KMS-11 (cell line): ENCODE data around the gene CHCHD4.

Experiments
- H2AFZ ChIP-seq: fragments of 200-600 bp; sonication (generic); 2 replicates; pipeline ENCODE4 v1.6.1; 2016; ENCODE audit warnings: antibody characterized with exemption, mixed run types, low read depth
- H3K27ac ChIP-seq: fragments of 200-600 bp; sonication (generic); 2 replicates; pipeline ENCODE4 v1.6.1; 2016; ENCODE audit warnings: mild to moderate bottlenecking, mixed run types
- H3K27me3 ChIP-seq: fragments of 200-600 bp; sonication (generic); 2 replicates; pipeline ENCODE4 v1.6.1; 2017; ENCODE audit warnings: mild to moderate bottlenecking, low read depth, mixed run types, moderate library complexity; ENCODE audit not compliant: insufficient read depth
- H3K36me3 ChIP-seq: fragments of 200-600 bp; sonication (generic); 2 replicates; pipeline ENCODE4 v1.6.1; 2017; ENCODE audit warnings: mild to moderate bottlenecking, mixed run types; ENCODE audit not compliant: insufficient read depth
- H3K4me1 ChIP-seq: fragments of 200-600 bp; sonication (generic); 2 replicates; pipeline ENCODE4 v1.6.1; 2016; ENCODE audit warnings: mild to moderate bottlenecking, low read depth, mixed run types; ENCODE audit not compliant: poor library complexity, severe bottlenecking
- H3K4me2 ChIP-seq: fragments of 200-600 bp; sonication (generic); 2 replicates; pipeline ENCODE4 v1.7.0; 2016; ENCODE audit warnings: mild to moderate bottlenecking, mixed run types
- H3K4me3 ChIP-seq: fragments of 200-600 bp; sonication (generic); IDR thresholded peaks from 2 replicates; pipeline ENCODE4 v1.6.1; 2017; ENCODE audit warnings: low read depth, low read length, mixed read lengths; ENCODE audit not compliant: insufficient read depth
- H3K79me2 ChIP-seq: fragments of 200-600 bp; sonication (generic); 2 replicates; pipeline ENCODE4 v1.6.1; 2016; ENCODE audit warnings: low read depth, mixed run types; ENCODE audit not compliant: insufficient read depth
- H3K9ac ChIP-seq: fragments of 200-600 bp; sonication (generic); 2 replicates; pipeline ENCODE4 v1.6.1; 2016; ENCODE audit warnings: mild to moderate bottlenecking, mixed run types
- H4K20me1 ChIP-seq: fragments of 200-600 bp; sonication (generic); 2 replicates; pipeline ENCODE4 v1.6.1; 2016; ENCODE audit warnings: mild to moderate bottlenecking, mixed run types; ENCODE audit not compliant: insufficient read depth
- TF ChIP-seq, protein P1 (sequence below): fragments of 200-600 bp; sonication (generic); conservative IDR thresholded peaks from 2 replicates; pipeline ENCODE4 v1.6.1; 2017; ENCODE audit warnings: low read depth, mild to moderate bottlenecking, antibody characterized with exemption, low read length, moderate library complexity, mixed read lengths

Gene CHCHD4

DNA sequence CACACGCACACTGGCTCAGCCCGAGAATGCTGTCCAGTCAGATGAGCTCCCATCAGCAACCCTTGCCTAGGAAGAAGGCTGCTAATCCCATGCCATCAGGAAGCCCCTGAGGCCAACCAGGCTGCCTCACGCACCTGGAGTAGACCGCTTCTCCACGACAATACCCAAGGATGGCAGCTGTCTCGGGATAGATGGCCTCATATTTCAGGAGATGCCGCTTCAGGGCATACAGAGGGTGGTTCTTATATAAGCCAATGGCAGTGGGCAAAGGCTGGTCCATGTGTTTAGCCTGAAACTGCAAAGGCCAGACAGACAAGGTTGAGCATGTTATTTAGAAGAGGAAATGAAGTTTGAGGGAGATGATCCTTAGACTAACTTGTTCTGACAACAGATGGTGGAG, 31.5 kb upstream of the CHCHD4 start:
- Histone ChIP-seq H3K27ac (no peak overlapping the region), H2AFZ (no peak overlapping the region), H3K9ac (no peak overlapping the region), H3K4me3 (no peak overlapping the region), H3K4me2 (no peak overlapping the region), H3K27me3 (no peaks in the 10 kb centered on the region), H3K79me2 (no peaks in the 10 kb centered on the region), H3K36me3 (no peaks in the 10 kb centered on the region), H4K20me1 (no peaks in the 10 kb centered on the region), H3K4me1 (no peaks in the 10 kb centered on the region)
- TF ChIP-seq, protein P1, sequence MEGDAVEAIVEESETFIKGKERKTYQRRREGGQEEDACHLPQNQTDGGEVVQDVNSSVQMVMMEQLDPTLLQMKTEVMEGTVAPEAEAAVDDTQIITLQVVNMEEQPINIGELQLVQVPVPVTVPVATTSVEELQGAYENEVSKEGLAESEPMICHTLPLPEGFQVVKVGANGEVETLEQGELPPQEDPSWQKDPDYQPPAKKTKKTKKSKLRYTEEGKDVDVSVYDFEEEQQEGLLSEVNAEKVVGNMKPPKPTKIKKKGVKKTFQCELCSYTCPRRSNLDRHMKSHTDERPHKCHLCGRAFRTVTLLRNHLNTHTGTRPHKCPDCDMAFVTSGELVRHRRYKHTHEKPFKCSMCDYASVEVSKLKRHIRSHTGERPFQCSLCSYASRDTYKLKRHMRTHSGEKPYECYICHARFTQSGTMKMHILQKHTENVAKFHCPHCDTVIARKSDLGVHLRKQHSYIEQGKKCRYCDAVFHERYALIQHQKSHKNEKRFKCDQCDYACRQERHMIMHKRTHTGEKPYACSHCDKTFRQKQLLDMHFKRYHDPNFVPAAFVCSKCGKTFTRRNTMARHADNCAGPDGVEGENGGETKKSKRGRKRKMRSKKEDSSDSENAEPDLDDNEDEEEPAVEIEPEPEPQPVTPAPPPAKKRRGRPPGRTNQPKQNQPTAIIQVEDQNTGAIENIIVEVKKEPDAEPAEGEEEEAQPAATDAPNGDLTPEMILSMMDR: no peak

DNA sequence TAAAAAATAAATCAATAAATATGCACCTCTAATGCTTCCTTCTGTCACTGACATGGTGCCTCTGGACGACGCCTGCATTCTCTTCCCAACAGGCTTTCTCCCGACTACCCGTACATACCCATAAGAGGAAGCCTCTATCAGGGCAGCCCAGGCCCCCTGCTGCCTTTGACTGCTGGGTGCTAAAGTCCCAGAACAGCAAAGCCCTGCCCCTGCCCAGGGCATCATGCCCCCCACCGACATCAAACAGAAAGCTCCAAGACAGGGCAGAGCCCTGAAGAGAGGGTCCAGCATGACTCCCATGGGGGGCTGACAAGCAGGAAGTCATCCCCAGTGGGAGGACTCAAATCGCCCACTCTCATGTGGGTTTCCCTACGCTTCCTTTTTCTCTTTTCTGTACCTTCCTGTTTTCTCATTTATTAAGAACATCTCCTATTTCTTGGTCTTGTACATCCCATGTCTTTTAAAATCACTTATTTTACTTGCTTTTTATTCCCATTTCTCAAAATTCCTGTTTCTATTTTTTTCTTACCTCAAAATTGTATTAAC, 30.3 kb upstream of the CHCHD4 start:
- TF ChIP-seq, protein P1: no peak
- H3K9ac ChIP-seq: no peak overlapping the region
- no peaks in the 10 kb centered on the region for H4K20me1 ChIP-seq
- no peak overlapping the region for H3K4me3 ChIP-seq
- H2AFZ ChIP-seq: no peak overlapping the region
- no peaks in the 10 kb centered on the region for H3K4me1 ChIP-seq
- no peak overlapping the region for H3K4me2 ChIP-seq
- no peaks in the 10 kb centered on the region for H3K79me2 ChIP-seq
- H3K36me3 ChIP-seq: no peaks in the 10 kb centered on the region
- no peaks in the 10 kb centered on the region for H3K27me3 ChIP-seq
- H3K27ac ChIP-seq: no peak overlapping the region

DNA sequence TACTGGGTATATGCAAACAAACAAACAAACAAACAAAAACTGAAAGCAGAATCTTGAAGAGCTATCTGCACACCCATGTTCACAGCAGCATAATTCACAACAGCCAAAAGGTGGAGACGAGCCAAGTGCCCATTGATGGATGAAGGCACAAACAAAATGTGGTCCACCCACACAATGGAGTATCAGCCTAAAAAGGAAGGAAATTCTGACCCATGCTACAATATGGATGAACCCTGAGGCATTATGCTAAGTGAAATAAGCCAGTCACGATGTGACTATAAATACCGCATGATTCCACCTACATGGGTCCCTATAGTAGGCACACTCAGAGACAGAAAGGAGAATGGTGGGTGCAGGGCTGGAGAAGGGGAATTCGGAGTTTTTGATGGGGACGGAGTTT, 29.6 kb upstream of the CHCHD4 start:
- H3K36me3 ChIP-seq: no peaks in the 10 kb centered on the region
- no peak overlapping the region for H3K4me2 ChIP-seq
- no peaks in the 10 kb centered on the region for H4K20me1 ChIP-seq
- no peak overlapping the region for H3K27ac ChIP-seq
- TF ChIP-seq, protein P1: no peak
- no peaks in the 10 kb centered on the region for H3K79me2 ChIP-seq
- H3K27me3 ChIP-seq: no peaks in the 10 kb centered on the region
- H3K9ac ChIP-seq: no peak overlapping the region
- no peaks in the 10 kb centered on the region for H3K4me1 ChIP-seq
- no peak overlapping the region for H3K4me3 ChIP-seq
- H2AFZ ChIP-seq: no peak overlapping the region

DNA sequence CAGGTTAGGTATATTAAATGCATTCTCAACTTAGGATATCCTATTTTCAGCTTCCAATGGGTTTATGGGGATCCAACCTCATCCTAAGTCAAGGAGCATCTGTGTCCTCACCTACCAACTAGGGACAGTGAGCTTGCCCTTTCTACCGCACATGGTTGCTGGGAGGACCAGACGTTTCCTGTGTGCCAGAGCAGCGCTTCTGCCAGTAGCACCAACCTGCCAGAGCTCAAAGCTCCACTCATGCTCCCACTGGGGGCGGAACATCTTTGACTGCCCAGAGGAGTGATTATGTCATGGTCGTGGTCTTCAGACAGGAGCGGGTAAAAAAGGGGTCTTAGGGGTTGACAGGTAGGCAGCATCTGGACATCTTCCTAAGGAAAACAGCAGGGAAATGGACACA, 29.0 kb upstream of the CHCHD4 start:
- H3K27ac ChIP-seq: no peak overlapping the region
- H2AFZ ChIP-seq: no peak overlapping the region
- no peaks in the 10 kb centered on the region for H3K4me1 ChIP-seq
- H3K4me3 ChIP-seq: no peak overlapping the region
- no peaks in the 10 kb centered on the region for H4K20me1 ChIP-seq
- no peaks in the 10 kb centered on the region for H3K27me3 ChIP-seq
- H3K79me2 ChIP-seq: no peaks in the 10 kb centered on the region
- no peak overlapping the region for H3K9ac ChIP-seq
- H3K4me2 ChIP-seq: no peak overlapping the region
- no peaks in the 10 kb centered on the region for H3K36me3 ChIP-seq
- TF ChIP-seq, protein P1: no peak
